ENCODE results near the gene CPLX4. TPM values are rescaled to one million over a fixed set of nuclear protein-coding genes. Genes with fewer than 3 reads are reported as not detected.

The CPLX4 gene
- total and polyA plus RNA-seq, 9 donors = not detected

- no peaks in the 10 kb centered on the region for H3K27me3 ChIP-seq
- H3K4me3 ChIP-seq = no peak overlapping the region
- H3K4me1 ChIP-seq (ENCODE audit: insufficient read depth) = no peaks in the 10 kb centered on the region
- H3K36me3 ChIP-seq = no peaks in the 10 kb centered on the region
- DNase-seq = no peak
- TF ChIP-seq EP300 (IDR thresholded peaks at IDR 0.05) = no peak
- TF ChIP-seq POLR2A (IDR thresholded peaks at IDR 0.05) = no peak
- TF ChIP-seq, protein P1, sequence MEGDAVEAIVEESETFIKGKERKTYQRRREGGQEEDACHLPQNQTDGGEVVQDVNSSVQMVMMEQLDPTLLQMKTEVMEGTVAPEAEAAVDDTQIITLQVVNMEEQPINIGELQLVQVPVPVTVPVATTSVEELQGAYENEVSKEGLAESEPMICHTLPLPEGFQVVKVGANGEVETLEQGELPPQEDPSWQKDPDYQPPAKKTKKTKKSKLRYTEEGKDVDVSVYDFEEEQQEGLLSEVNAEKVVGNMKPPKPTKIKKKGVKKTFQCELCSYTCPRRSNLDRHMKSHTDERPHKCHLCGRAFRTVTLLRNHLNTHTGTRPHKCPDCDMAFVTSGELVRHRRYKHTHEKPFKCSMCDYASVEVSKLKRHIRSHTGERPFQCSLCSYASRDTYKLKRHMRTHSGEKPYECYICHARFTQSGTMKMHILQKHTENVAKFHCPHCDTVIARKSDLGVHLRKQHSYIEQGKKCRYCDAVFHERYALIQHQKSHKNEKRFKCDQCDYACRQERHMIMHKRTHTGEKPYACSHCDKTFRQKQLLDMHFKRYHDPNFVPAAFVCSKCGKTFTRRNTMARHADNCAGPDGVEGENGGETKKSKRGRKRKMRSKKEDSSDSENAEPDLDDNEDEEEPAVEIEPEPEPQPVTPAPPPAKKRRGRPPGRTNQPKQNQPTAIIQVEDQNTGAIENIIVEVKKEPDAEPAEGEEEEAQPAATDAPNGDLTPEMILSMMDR (IDR thresholded peaks at IDR 0.05) = no peak
- 82 to 85% (median 85%) methylated on average over 3 of the region's 3 CpGs for WGBS, 3 donors
- no peak overlapping the region for H3K27ac ChIP-seq
- intact Hi-C loops (cut with DNase I) = no loop called here
- H3K9me3 ChIP-seq = no peaks in the 10 kb centered on the region
Observed at GRCh38 chr18:59332986-59333385, 14.5 kb upstream of the CPLX4 start.

DNA sequence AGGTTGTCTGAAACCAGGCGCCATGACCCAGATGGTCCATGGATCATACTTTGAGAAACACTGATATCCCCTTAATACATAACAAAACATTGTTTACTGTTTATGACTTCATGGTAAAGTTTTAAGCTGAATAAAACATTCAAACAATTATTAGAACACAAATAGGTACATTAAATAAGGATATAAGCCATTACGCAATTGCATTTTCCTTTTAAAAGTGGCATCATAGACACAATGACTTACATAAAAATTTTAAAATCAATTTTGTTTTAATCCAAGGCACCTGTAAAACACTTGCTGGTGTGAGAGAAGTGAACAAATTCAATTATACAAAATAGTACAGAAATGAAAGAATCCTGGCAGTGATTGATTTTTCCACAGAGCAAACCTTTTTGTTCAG lies 10.2 kb upstream of the CPLX4 start:
- Histone ChIP-seq H3K36me3 (no peaks in the 10 kb centered on the region), H3K9me3 (no peaks in the 10 kb centered on the region), H3K4me3 (no peak overlapping the region), H3K27me3 (no peaks in the 10 kb centered on the region), H3K27ac (no peak overlapping the region), H3K4me1 (ENCODE audit: insufficient read depth) (no peaks in the 10 kb centered on the region)
- DNase-seq = no peak
- 97 to 99% (median 99%) methylated on average over 2 of the region's 2 CpGs for WGBS, 3 donors
- intact Hi-C loops (cut with DNase I) = no loop called here
- TF ChIP-seq EP300 (IDR thresholded peaks at IDR 0.05) = no peak
- no peak for TF ChIP-seq POLR2A (IDR thresholded peaks at IDR 0.05)
- TF ChIP-seq, protein P1 (IDR thresholded peaks at IDR 0.05) = no peak

GRCh38 chr18:59325965-59326364 lies 7.5 kb upstream of the CPLX4 start:
- intact Hi-C loops (cut with DNase I) = no loop called here
- TF ChIP-seq EP300 (IDR thresholded peaks at IDR 0.05) = no peak
- TF ChIP-seq, protein P1 (IDR thresholded peaks at IDR 0.05) = no peak
- no peak for TF ChIP-seq POLR2A (IDR thresholded peaks at IDR 0.05)
- no peak overlapping the region for H3K4me3 ChIP-seq
- no peaks in the 10 kb centered on the region for H3K27me3 ChIP-seq
- H3K4me1 ChIP-seq (ENCODE audit: insufficient read depth) = no peaks in the 10 kb centered on the region
- no peak for DNase-seq
- no peaks in the 10 kb centered on the region for H3K9me3 ChIP-seq
- H3K27ac ChIP-seq = no peak overlapping the region
- WGBS, 3 donors = 94 to 100% (median 95%) methylated on average over 1 of the region's 1 CpG
- H3K36me3 ChIP-seq = no peaks in the 10 kb centered on the region

DNA sequence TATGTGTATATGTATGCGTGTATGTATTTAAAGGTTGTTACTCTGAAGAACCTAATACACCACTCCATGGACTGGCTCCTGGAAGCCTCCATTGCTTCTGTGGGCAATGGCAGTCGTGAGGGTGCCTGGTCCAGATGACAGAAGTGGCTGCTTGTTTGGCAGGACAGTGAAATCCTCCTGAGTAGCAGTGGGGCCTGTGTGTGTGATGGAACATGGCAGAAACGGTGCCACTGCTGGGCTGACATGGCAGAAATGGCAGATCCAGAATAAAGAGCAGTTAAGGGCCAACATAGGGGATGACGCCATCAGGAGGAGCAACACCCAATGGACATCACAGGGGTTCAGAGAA lies 6.1 kb upstream of the CPLX4 start:
- intact Hi-C loops (cut with DNase I) = no loop called here
- Histone ChIP-seq H3K27me3 (no peaks in the 10 kb centered on the region), H3K4me3 (no peak overlapping the region), H3K4me1 (ENCODE audit: insufficient read depth) (no peaks in the 10 kb centered on the region), H3K9me3 (no peaks in the 10 kb centered on the region), H3K36me3 (no peaks in the 10 kb centered on the region), H3K27ac (no peak overlapping the region)
- 93 to 98% (median 93%) methylated on average over 4 of the region's 4 CpGs for WGBS, 3 donors
- DNase-seq = no peak
- no peak for TF ChIP-seq POLR2A (IDR thresholded peaks at IDR 0.05)
- TF ChIP-seq, protein P1 (IDR thresholded peaks at IDR 0.05) = no peak
- no peak for TF ChIP-seq EP300 (IDR thresholded peaks at IDR 0.05)

All from ovary (tissue), 9 donors.